Mesenchymal stem cell (in vitro differentiated cells and primary cell): ENCODE measurements around the gene ISOC2.

Experiments
- DNase-seq: peaks from one replicate; pipeline ENCODE4 v3.0.0-alpha.2; 2013
- H2AFZ ChIP-seq: one replicate; pipeline ENCODE4 v1.6.1; 2013; ENCODE audit warnings: low read depth, mild to moderate bottlenecking, control low read depth, inconsistent platforms, low read length, moderate library complexity
- H2AK5ac ChIP-seq: 2 replicates; pipeline ENCODE4 v1.6.1; 2013; ENCODE audit warnings: low read length, moderate library complexity, mild to moderate bottlenecking, inconsistent platforms; ENCODE audit not compliant: severe bottlenecking
- H2BK120ac ChIP-seq: one replicate; pipeline ENCODE4 v1.6.1; 2013; ENCODE audit warnings: low read depth, mild to moderate bottlenecking, inconsistent platforms, low read length, moderate library complexity
- H2BK12ac ChIP-seq, 2 experiments: one replicate each; pipeline ENCODE4 v1.6.1; 2013; ENCODE audit warnings: inconsistent platforms in 2 of 2, low read length in 2 of 2, mild to moderate bottlenecking in 2 of 2, moderate library complexity in 2 of 2, control low read depth in 1 of 2
- H2BK15ac ChIP-seq: one replicate; pipeline ENCODE4 v1.6.1; 2013; ENCODE audit warnings: mild to moderate bottlenecking, low read depth, inconsistent platforms; ENCODE audit not compliant: poor library complexity, severe bottlenecking
- H2BK5ac ChIP-seq: 2 replicates; pipeline ENCODE4 v1.6.1; 2013; ENCODE audit warnings: low read depth, mild to moderate bottlenecking, low read length, control low read depth, inconsistent platforms; ENCODE audit not compliant: poor library complexity, severe bottlenecking
- H3K14ac ChIP-seq, 2 experiments: one replicate each; pipeline ENCODE4 v1.6.1; 2013; ENCODE audit warnings: inconsistent platforms in 2 of 2, low read length in 2 of 2, control low read depth in 1 of 2, mild to moderate bottlenecking in 1 of 2, moderate library complexity in 1 of 2
- H3K18ac ChIP-seq, 2 experiments: one replicate each; pipeline ENCODE4 v1.6.1; 2013; ENCODE audit warnings: inconsistent platforms in 2 of 2, low read length in 2 of 2, control low read depth in 1 of 2, low read depth in 1 of 2, mild to moderate bottlenecking in 1 of 2
- H3K23ac ChIP-seq, 2 experiments: one replicate each; pipeline ENCODE4 v1.6.1; 2013; ENCODE audit warnings: inconsistent platforms in 2 of 2, low read length in 2 of 2, mild to moderate bottlenecking in 2 of 2, moderate library complexity in 2 of 2, control low read depth in 1 of 2
- H3K27ac ChIP-seq: 2 replicates; pipeline ENCODE4 v1.5.1; 2013; ENCODE audit warnings: mild to moderate bottlenecking, moderate library complexity, low read length, control low read depth, inconsistent platforms; ENCODE audit not compliant: poor library complexity, severe bottlenecking
- H3K27me3 ChIP-seq, 2 experiments: 2 replicates each; pipeline versions ENCODE4 v1.6.1 to v1.7.0; 2013; ENCODE audit warnings: low read length in 2 of 2, mild to moderate bottlenecking in 2 of 2, moderate library complexity in 2 of 2, control low read depth in 1 of 2, inconsistent platforms in 1 of 2; ENCODE audit not compliant: control insufficient read depth in 1 of 2, insufficient read depth in 1 of 2
- H3K36me3 ChIP-seq, 2 experiments: 2 replicates each; pipeline versions ENCODE4 v1.6.1 to v1.7.0; 2013; ENCODE audit warnings: low read length in 2 of 2, control low read depth in 1 of 2, inconsistent platforms in 1 of 2, low read depth in 1 of 2, mild to moderate bottlenecking in 1 of 2; ENCODE audit not compliant: insufficient read depth in 2 of 2, control insufficient read depth in 1 of 2
- H3K4ac ChIP-seq, 2 experiments: one replicate each; pipeline ENCODE4 v1.6.1; 2013; ENCODE audit warnings: inconsistent platforms in 2 of 2, low read length in 2 of 2, mild to moderate bottlenecking in 2 of 2, moderate library complexity in 2 of 2, control low read depth in 1 of 2, low read depth in 1 of 2
- H3K4me1 ChIP-seq: 2 replicates; pipeline ENCODE4 v1.6.1; 2013; ENCODE audit warnings: low read depth, low read length, control low read depth; ENCODE audit not compliant: control insufficient read depth, insufficient read depth
- H3K4me2 ChIP-seq: 2 replicates; pipeline ENCODE4 v1.6.1; 2013; ENCODE audit warnings: low read length, mild to moderate bottlenecking, inconsistent platforms; ENCODE audit not compliant: poor library complexity, severe bottlenecking
- H3K4me3 ChIP-seq, 2 experiments: 2 replicates each; pipeline versions ENCODE4 v1.5.1 to v1.7.0; 2013; ENCODE audit warnings: low read length in 2 of 2, mild to moderate bottlenecking in 2 of 2, control low read depth in 1 of 2, low read depth in 1 of 2; ENCODE audit not compliant: insufficient read depth in 1 of 2
- H3K79me1 ChIP-seq: replicated peaks from 2 replicates; pipeline ENCODE4 v1.6.1; 2013; ENCODE audit warnings: mild to moderate bottlenecking, control low read depth, low read length, inconsistent platforms; ENCODE audit not compliant: poor library complexity, severe bottlenecking
- H3K9ac ChIP-seq: 2 replicates; pipeline ENCODE4 v1.7.0; 2013; ENCODE audit warnings: mild to moderate bottlenecking, low read length, moderate library complexity
- H3K9me3 ChIP-seq: 2 replicates; pipeline ENCODE4 v1.7.0; 2013; ENCODE audit warnings: mild to moderate bottlenecking, low read length; ENCODE audit not compliant: control insufficient read depth
- H4K8ac ChIP-seq: one replicate; pipeline ENCODE4 v1.6.1; 2013; ENCODE audit warnings: inconsistent platforms, mild to moderate bottlenecking, low read length, moderate library complexity
- H4K91ac ChIP-seq: one replicate; pipeline ENCODE4 v1.6.1; 2013; ENCODE audit warnings: mild to moderate bottlenecking, low read length, inconsistent platforms
- WGBS: methylation state at CpG from one replicate; pipeline ENCODE4 v1.1.7; 2013; ENCODE audit warnings: mixed read lengths; 5-methylcytosine and 5-hydroxymethylcytosine counted together

Gene ISOC2

DNA sequence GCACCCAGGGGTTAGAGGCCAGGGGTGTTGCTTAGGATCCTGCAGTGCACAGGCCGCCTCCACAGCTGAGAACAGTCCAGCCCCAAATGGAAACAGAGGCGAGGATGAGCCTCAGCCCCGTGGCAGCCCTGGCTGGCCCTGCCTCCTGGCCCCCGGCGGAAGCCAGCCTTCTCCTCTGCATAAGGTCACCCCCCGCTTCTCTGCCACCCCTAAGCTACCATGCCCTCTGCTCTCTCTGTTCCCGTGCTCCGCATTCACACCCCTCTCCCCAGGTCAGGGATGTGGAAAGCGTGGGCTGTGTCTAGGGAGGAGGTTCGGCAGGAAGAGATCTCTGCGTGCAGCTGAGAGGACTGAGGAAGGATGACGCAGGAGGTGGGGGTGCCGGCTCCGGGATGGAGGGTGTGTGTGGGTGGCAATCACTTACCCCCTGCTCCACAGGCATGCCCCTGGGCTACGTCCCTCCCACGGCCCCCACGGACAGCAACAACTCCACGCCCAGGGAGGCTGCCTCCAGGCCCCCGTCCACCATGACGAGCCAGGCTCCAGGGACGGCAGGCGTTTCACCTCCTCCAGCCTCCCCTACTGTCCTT, 32.8 kb upstream of the ISOC2 start:
- H3K4me3 ChIP-seq: peak overlapping the region in 1 of 2 experiments; percentile 87
- no peak overlapping the region for H2BK15ac ChIP-seq
- H3K27me3 ChIP-seq: no peaks in the 10 kb centered on the region
- no peak overlapping the region for H3K27ac ChIP-seq
- no peak overlapping the region for H2BK12ac ChIP-seq
- no peak overlapping the region for H2AK5ac ChIP-seq
- no peak overlapping the region for H3K4ac ChIP-seq
- H2AFZ ChIP-seq: no peak overlapping the region
- peaks cover 37 to 58% of the 10 kb centered on the region in 2 experiments for H3K36me3 ChIP-seq
- peaks cover 6% of the 10 kb centered on the region for H3K79me1 ChIP-seq
- no peak overlapping the region for H2BK120ac ChIP-seq
- no peak for DNase-seq
- H3K14ac ChIP-seq: peak overlapping the region in 1 of 2 experiments; percentile 53
- peak overlapping the region; percentile 93 for H3K9ac ChIP-seq
- WGBS: 77% methylated on average over 11 of the region's 22 CpGs
- H3K9me3 ChIP-seq: no peaks in the 10 kb centered on the region
- H3K4me1 ChIP-seq: peaks cover 34% of the 10 kb centered on the region
- no peak overlapping the region for H2BK5ac ChIP-seq
- no peak overlapping the region for H3K23ac ChIP-seq
- no peak overlapping the region for H4K91ac ChIP-seq
- peak overlapping the region; percentile 5 for H4K8ac ChIP-seq
- H3K4me2 ChIP-seq: no peak overlapping the region
- H3K18ac ChIP-seq: no peak overlapping the region

DNA sequence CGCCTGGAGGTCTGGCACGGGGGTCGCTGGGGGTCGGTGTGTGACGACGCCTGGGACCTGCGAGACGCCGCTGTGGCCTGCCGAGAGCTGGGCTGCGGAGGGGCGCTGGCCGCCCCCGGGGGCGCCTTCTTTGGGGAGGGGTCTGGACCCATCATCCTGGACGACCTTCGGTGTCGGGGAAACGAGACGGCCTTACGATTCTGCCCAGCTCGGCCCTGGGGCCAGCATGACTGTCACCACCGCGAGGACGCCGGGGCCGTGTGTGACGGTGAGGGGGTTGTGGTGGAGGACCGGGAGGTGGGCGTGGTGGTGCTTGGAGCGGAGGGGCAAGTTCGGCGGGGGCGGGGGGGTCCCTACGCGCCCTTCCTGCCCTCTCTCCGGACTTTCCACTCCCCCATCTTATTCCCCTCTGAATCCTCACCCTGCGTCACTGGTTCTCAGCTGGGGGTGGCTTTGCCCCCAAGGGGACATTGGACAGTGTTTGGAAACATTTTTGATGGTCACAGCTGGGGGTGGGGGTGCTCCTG, 32.3 kb upstream of the ISOC2 start:
- H2BK120ac ChIP-seq: no peak overlapping the region
- H3K4ac ChIP-seq: no peak overlapping the region
- WGBS: 88% methylated on average over 18 of the region's 38 CpGs

GRCh38 chr19:55493052-55493644, 31.7 kb upstream of the ISOC2 start:
- Histone ChIP-seq H3K4me3 (peak overlapping the region in 1 of 2 experiments; percentile 87), H4K91ac (peak overlapping the region; percentile 0), H3K4me2 (no peak overlapping the region), H4K8ac (no peak overlapping the region), H2BK120ac (no peak overlapping the region), H3K23ac (no peak overlapping the region), H3K27me3 (no peaks in the 10 kb centered on the region), H2BK5ac (no peak overlapping the region), H3K4me1 (peaks cover 44% of the 10 kb centered on the region), H3K9me3 (no peaks in the 10 kb centered on the region), H3K18ac (no peak overlapping the region), H2BK12ac (no peak overlapping the region), H3K4ac (no peak overlapping the region), H3K14ac (no peak overlapping the region), H3K27ac (no peak overlapping the region), H3K79me1 (peaks cover 7% of the 10 kb centered on the region), H3K36me3 (peaks cover 26 to 59% of the 10 kb centered on the region in 2 experiments), H2AFZ (no peak overlapping the region), H2AK5ac (no peak overlapping the region), H2BK15ac (no peak overlapping the region), H3K9ac (peak overlapping the region; percentile 93)
- 80% methylated on average over 17 of the region's 18 CpGs for WGBS
- no peak for DNase-seq

More for the DNA sequence above, 32.3 kb upstream of the ISOC2 start:
- peak overlapping the region; percentile 93 for H3K9ac ChIP-seq
- no peak for DNase-seq
- no peak overlapping the region for H2BK12ac ChIP-seq
- H2BK15ac ChIP-seq: no peak overlapping the region
- peaks cover 7% of the 10 kb centered on the region for H3K79me1 ChIP-seq
- peak overlapping the region in 1 of 2 experiments; percentile 87 for H3K4me3 ChIP-seq
- no peak overlapping the region for H2AK5ac ChIP-seq
- H3K36me3 ChIP-seq: peaks cover 31 to 59% of the 10 kb centered on the region in 2 experiments
- no peak overlapping the region for H2AFZ ChIP-seq
- H3K27ac ChIP-seq: no peak overlapping the region
- H3K4me1 ChIP-seq: peaks cover 39% of the 10 kb centered on the region
- H3K14ac ChIP-seq: no peak overlapping the region
- H2BK5ac ChIP-seq: no peak overlapping the region
- no peak overlapping the region for H3K18ac ChIP-seq
- H4K91ac ChIP-seq: no peak overlapping the region
- H3K9me3 ChIP-seq: no peaks in the 10 kb centered on the region
- H4K8ac ChIP-seq: peak overlapping the region; percentile 5
- H3K4me2 ChIP-seq: no peak overlapping the region
- no peak overlapping the region for H3K23ac ChIP-seq
- H3K27me3 ChIP-seq: no peaks in the 10 kb centered on the region

DNA sequence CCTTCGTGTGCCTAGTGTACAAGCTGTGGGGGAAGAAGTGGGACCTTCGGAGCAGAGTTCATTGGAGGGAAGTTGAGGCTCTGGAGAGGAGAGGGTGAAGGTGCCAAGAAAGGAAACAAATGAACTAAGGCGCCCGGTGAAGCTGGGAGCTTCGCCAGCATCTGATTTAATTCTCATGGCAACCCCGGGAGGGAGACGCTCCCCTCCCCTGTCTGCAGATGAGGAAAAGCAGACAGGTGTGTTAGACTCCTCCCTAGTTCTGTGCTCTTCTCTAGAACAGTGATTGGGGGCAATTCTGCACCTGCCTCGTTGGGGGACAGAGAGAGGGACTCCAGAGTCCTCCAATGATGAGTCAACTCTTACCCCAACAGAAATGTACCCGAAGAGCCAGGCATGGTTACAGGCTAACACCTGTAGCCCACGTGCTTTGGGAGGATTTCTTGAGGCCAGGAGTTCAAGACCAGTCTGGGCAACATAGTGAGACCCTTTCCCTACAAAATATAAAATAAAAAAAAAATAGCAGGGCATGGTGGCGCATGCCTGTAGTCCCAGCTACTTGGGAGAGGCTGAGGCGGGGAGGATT, 31.0 kb upstream of the ISOC2 start:
- Histone ChIP-seq H2BK120ac (no peak overlapping the region), H4K8ac (no peak overlapping the region), H3K4me1 (peaks cover 49% of the 10 kb centered on the region), H2BK15ac (no peak overlapping the region), H2AFZ (no peak overlapping the region), H3K79me1 (peaks cover 7% of the 10 kb centered on the region), H3K14ac (no peak overlapping the region), H3K4me2 (no peak overlapping the region), H3K9ac (no peak overlapping the region), H3K23ac (no peak overlapping the region), H3K4ac (no peak overlapping the region), H4K91ac (no peak overlapping the region), H2BK12ac (no peak overlapping the region), H3K36me3 (peaks cover 19 to 54% of the 10 kb centered on the region in 2 experiments), H3K4me3 (no peak overlapping the region), H2AK5ac (no peak overlapping the region), H2BK5ac (no peak overlapping the region), H3K18ac (no peak overlapping the region), H3K27me3 (no peaks in the 10 kb centered on the region), H3K9me3 (no peaks in the 10 kb centered on the region), H3K27ac (no peak overlapping the region)
- no peak for DNase-seq
- WGBS: 77% methylated on average over 12 of the region's 12 CpGs
